GM12878 (cell line): Measurements from ENCODE around the gene SENP7.

Source experiments
- CTCF ChIP-seq, 3 experiments: IDR thresholded peaks in 2 of 3; conservative IDR thresholded peaks in 1 of 3; 2 replicates each; pipeline ENCODE4 v1.5.1; 2011; ENCODE audit warnings: low read depth in 3 of 3, low read length in 3 of 3, mild to moderate bottlenecking in 3 of 3, control low read depth in 2 of 3, moderate library complexity in 2 of 3, inconsistent platforms in 1 of 3, mixed read lengths in 1 of 3; ENCODE audit not compliant: control insufficient read depth in 2 of 3, insufficient read depth in 1 of 3; ENCODE audit errors: extremely low read depth in 1 of 3
- JUND ChIP-seq: IDR thresholded peaks from 2 replicates; pipeline ENCODE4 v1.6.1; 2012; ENCODE audit warnings: low read depth, mild to moderate bottlenecking, low read length, improper control_type of control experiment, moderate library complexity
- NFYB ChIP-seq: IDR thresholded peaks from 2 replicates; pipeline ENCODE4 v1.6.1; 2011; ENCODE audit warnings: low read depth, mild to moderate bottlenecking, low read length, improper control_type of control experiment, moderate library complexity; ENCODE audit not compliant: insufficient read depth
- NR2C2 ChIP-seq: IDR thresholded peaks from 2 replicates; pipeline ENCODE4 v1.6.1; 2011; ENCODE audit warnings: borderline replicate concordance, low read depth; ENCODE audit not compliant: control insufficient read depth, insufficient read length
- POLR2A ChIP-seq: IDR thresholded peaks from 2 replicates; pipeline ENCODE4 v1.6.1; 2011; ENCODE audit warnings: low read depth, mild to moderate bottlenecking, low read length
- POLR2AphosphoS5 ChIP-seq: IDR thresholded peaks from 2 replicates; pipeline ENCODE4 v1.6.1; 2011; ENCODE audit warnings: mild to moderate bottlenecking, low read length, inconsistent platforms
- RFX5 ChIP-seq: IDR thresholded peaks from 2 replicates; pipeline ENCODE4 v1.6.1; 2011; ENCODE audit warnings: low read depth, low read length, improper control_type of control experiment
- SP1 ChIP-seq: IDR thresholded peaks from one replicate; pipeline ENCODE4 v1.6.1; 2011; ENCODE audit warnings: low read depth, low read length
- SPI1 ChIP-seq: IDR thresholded peaks from 2 replicates; pipeline ENCODE4 v1.6.1; 2011; ENCODE audit warnings: low read depth, mild to moderate bottlenecking, low read length, moderate library complexity, borderline replicate concordance; ENCODE audit not compliant: insufficient read depth
- USF1 ChIP-seq: IDR thresholded peaks from 2 replicates; pipeline ENCODE4 v1.6.1; 2011; ENCODE audit warnings: borderline replicate concordance, low read depth, mild to moderate bottlenecking, moderate library complexity, mixed read lengths, low read length; ENCODE audit not compliant: insufficient read depth; ENCODE audit errors: extremely low read length
- ZBED1 ChIP-seq: IDR thresholded peaks from 2 replicates; pipeline ENCODE4 v1.6.1; 2016; ENCODE audit warnings: borderline replicate concordance
- ZBTB33 ChIP-seq: fragments of 450-650 bp; IDR thresholded peaks from 2 replicates; pipeline ENCODE4 v1.6.1; 2017; ENCODE audit warnings: mild to moderate bottlenecking

GRCh38 chr3:101303089-101303731 lies 209.8 kb downstream of the SENP7 start:
- TF ChIP-seq CTCF (IDR thresholded peaks at IDR 0.05 in 2 of 3, conservative IDR thresholded peaks at IDR 0.05 in 1 of 3; ENCODE audit: control insufficient read depth in 2 of 3, extremely low read depth in 1 of 3, insufficient read depth in 1 of 3, low read depth in 3 of 3, low read length in 3 of 3) (no peak), POLR2AphosphoS5 (no peak), JUND (no peak), POLR2A (no peak), NFYB (no peak), SPI1 (no peak), RFX5 (no peak), ZBTB33 (no peak), ZBED1 (peak; percentile 51; the same call in 1 of the 2 replicates), SP1 (no peak), NR2C2 (no peak), USF1 (no peak)
